HUDEP-2 (cell line): ENCODE results near the gene KRTAP5-5.

Source experiments
- DNase-seq, 76 experiments: peaks; one replicate each; lab custom pipeline; 2025; ENCODE audit not compliant: unreplicated experiment in 76 of 76; lab: John Stamatoyannopoulos, UW

KRTAP5-5 gene

GRCh38 chr11:1673446-1674172, 44.0 kb downstream of the KRTAP5-5 start:
- no peak for DNase-seq

- no peak for DNase-seq
Observed at GRCh38 chr11:1674173-1675131, 44.9 kb downstream of the KRTAP5-5 start.

GRCh38 chr11:1675536-1676228, 46.1 kb downstream of the KRTAP5-5 start:
- DNase-seq, result no peak

GRCh38 chr11:1676229-1676740, 46.7 kb downstream of the KRTAP5-5 start:
- no peak for DNase-seq

GRCh38 chr11:1679881-1680280, 50.3 kb downstream of the KRTAP5-5 start:
- DNase-seq, result no peak
